ENCODE measurements around the gene TAS1R3. TPM values are rescaled to one million over a fixed set of nuclear protein-coding genes. Genes with fewer than 3 reads are reported as not detected.

Gene TAS1R3
- total and polyA plus RNA-seq, 2 experiments from 2014 or later, result 0.14 TPM; not detected in 1

DNA sequence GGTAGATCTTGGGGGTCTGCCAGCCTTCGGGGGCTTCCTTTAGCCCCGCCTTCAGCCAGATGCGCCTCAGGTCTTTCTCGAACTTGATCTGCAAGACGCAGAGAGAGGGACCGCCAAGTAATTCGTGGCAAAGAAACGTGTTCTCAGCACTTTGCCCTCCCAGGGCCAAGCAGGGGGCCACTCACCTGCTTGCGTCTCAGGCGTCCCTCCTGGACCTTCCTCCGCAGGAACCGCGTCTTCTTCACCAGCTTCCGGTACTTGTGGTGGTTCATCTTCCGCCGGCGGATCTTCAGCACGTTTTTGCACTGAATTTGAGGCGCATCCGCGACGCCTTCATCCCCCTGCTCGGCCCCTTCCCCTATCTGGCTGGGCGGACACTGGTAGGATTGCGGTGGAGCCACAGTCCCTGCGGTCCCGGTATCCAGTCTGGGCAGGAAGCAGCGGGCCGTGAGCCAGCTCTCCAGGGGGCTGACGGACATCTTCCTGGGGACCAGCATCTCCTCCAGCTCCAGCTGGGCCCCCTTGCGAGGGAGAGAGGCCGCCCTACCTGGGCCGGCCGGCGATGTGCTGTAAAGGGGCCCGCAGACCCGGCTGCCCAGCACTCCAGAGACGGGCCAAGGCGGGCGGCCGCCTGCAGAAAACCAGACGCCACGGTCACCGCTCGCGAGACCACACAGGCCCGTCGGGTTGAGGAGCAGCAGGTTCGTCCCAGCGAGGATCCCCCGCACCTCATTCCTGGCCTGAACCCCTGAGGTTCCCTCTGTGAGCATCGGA, 42.9 kb downstream of the TAS1R3 start:
- Mint-ChIP-seq H3K4me3 (peak overlapping the region; percentile 90), H3K4me1 (peaks cover 7% of the 10 kb centered on the region), H3K36me3 (ENCODE audit: low read depth) (peaks cover 9% of the 10 kb centered on the region; the same call in 2 of the 3 replicates), H3K27me3 (ENCODE audit: insufficient read depth, low read depth, poor library complexity) (peaks cover 6% of the 10 kb centered on the region), H3K9me3 (no peaks in the 10 kb centered on the region; the same call in 2 of the 3 replicates), H3K27ac (peak overlapping the region; percentile 62)
- Histone ChIP-seq H3K36me3 (ENCODE audit: insufficient read depth) (no peaks in the 10 kb centered on the region), H3K4me1 (ENCODE audit: insufficient read depth) (peaks cover 9% of the 10 kb centered on the region), H3K79me2 (replicated peaks; ENCODE audit: insufficient read depth) (peaks cover 21% of the 10 kb centered on the region), H2AFZ (no peak overlapping the region), H3K4me2 (peak overlapping the region; percentile 88), H3K9me2 (ENCODE audit: insufficient read depth) (no peaks in the 10 kb centered on the region), H3K27me3 (ENCODE audit: insufficient read depth) (no peaks in the 10 kb centered on the region), H3K27ac (ENCODE audit: low read depth) (no peak overlapping the region), H3F3A (replicated peaks; ENCODE audit: low read depth) (peaks cover 19% of the 10 kb centered on the region), H4K20me1 (replicated peaks; ENCODE audit: insufficient read depth) (peaks cover 12% of the 10 kb centered on the region), H3K4me3 (peak overlapping the region; percentile 96)
- ATAC-seq (no peak), DNase-seq (ENCODE audit: low spot score) (no peak)
- TF ChIP-seq, protein P1, sequence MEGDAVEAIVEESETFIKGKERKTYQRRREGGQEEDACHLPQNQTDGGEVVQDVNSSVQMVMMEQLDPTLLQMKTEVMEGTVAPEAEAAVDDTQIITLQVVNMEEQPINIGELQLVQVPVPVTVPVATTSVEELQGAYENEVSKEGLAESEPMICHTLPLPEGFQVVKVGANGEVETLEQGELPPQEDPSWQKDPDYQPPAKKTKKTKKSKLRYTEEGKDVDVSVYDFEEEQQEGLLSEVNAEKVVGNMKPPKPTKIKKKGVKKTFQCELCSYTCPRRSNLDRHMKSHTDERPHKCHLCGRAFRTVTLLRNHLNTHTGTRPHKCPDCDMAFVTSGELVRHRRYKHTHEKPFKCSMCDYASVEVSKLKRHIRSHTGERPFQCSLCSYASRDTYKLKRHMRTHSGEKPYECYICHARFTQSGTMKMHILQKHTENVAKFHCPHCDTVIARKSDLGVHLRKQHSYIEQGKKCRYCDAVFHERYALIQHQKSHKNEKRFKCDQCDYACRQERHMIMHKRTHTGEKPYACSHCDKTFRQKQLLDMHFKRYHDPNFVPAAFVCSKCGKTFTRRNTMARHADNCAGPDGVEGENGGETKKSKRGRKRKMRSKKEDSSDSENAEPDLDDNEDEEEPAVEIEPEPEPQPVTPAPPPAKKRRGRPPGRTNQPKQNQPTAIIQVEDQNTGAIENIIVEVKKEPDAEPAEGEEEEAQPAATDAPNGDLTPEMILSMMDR (conservative IDR thresholded peaks at IDR 0.05; ENCODE audit: low read depth in 2 of 2), result no peak
- TF ChIP-seq, protein P2, sequence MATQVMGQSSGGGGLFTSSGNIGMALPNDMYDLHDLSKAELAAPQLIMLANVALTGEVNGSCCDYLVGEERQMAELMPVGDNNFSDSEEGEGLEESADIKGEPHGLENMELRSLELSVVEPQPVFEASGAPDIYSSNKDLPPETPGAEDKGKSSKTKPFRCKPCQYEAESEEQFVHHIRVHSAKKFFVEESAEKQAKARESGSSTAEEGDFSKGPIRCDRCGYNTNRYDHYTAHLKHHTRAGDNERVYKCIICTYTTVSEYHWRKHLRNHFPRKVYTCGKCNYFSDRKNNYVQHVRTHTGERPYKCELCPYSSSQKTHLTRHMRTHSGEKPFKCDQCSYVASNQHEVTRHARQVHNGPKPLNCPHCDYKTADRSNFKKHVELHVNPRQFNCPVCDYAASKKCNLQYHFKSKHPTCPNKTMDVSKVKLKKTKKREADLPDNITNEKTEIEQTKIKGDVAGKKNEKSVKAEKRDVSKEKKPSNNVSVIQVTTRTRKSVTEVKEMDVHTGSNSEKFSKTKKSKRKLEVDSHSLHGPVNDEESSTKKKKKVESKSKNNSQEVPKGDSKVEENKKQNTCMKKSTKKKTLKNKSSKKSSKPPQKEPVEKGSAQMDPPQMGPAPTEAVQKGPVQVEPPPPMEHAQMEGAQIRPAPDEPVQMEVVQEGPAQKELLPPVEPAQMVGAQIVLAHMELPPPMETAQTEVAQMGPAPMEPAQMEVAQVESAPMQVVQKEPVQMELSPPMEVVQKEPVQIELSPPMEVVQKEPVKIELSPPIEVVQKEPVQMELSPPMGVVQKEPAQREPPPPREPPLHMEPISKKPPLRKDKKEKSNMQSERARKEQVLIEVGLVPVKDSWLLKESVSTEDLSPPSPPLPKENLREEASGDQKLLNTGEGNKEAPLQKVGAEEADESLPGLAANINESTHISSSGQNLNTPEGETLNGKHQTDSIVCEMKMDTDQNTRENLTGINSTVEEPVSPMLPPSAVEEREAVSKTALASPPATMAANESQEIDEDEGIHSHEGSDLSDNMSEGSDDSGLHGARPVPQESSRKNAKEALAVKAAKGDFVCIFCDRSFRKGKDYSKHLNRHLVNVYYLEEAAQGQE (IDR thresholded peaks at IDR 0.05; ENCODE audit: unreplicated experiment), result no peak
- TF ChIP-seq JUNB (IDR thresholded peaks at IDR 0.05; ENCODE audit: unreplicated experiment) (no peak), ZNF331 (CRISPR knock-in tag; IDR thresholded peaks at IDR 0.05; ENCODE audit: low read depth) (no peak), POLR2AphosphoS5 (IDR thresholded peaks at IDR 0.05; ENCODE audit: low read depth) (no peak), EZH2 (IDR thresholded peaks at IDR 0.05; ENCODE audit: low read depth, unreplicated experiment) (no peak), ZNF114 (CRISPR knock-in tag; IDR thresholded peaks at IDR 0.05) (no peak), CREB1 (CRISPR knock-in tag; IDR thresholded peaks at IDR 0.05; ENCODE audit: low read depth) (no peak), EZH2phosphoT487 (IDR thresholded peaks at IDR 0.05; ENCODE audit: unreplicated experiment) (no peak), STAT1 (IDR thresholded peaks at IDR 0.05; ENCODE audit: unreplicated experiment) (no peak), NANOG (IDR thresholded peaks at IDR 0.05; ENCODE audit: borderline replicate concordance) (no peak)
- TF ChIP-seq, protein P3, sequence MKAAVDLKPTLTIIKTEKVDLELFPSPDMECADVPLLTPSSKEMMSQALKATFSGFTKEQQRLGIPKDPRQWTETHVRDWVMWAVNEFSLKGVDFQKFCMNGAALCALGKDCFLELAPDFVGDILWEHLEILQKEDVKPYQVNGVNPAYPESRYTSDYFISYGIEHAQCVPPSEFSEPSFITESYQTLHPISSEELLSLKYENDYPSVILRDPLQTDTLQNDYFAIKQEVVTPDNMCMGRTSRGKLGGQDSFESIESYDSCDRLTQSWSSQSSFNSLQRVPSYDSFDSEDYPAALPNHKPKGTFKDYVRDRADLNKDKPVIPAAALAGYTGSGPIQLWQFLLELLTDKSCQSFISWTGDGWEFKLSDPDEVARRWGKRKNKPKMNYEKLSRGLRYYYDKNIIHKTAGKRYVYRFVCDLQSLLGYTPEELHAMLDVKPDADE (IDR thresholded peaks at IDR 0.05), result no peak
- TF ChIP-seq, protein P4, sequence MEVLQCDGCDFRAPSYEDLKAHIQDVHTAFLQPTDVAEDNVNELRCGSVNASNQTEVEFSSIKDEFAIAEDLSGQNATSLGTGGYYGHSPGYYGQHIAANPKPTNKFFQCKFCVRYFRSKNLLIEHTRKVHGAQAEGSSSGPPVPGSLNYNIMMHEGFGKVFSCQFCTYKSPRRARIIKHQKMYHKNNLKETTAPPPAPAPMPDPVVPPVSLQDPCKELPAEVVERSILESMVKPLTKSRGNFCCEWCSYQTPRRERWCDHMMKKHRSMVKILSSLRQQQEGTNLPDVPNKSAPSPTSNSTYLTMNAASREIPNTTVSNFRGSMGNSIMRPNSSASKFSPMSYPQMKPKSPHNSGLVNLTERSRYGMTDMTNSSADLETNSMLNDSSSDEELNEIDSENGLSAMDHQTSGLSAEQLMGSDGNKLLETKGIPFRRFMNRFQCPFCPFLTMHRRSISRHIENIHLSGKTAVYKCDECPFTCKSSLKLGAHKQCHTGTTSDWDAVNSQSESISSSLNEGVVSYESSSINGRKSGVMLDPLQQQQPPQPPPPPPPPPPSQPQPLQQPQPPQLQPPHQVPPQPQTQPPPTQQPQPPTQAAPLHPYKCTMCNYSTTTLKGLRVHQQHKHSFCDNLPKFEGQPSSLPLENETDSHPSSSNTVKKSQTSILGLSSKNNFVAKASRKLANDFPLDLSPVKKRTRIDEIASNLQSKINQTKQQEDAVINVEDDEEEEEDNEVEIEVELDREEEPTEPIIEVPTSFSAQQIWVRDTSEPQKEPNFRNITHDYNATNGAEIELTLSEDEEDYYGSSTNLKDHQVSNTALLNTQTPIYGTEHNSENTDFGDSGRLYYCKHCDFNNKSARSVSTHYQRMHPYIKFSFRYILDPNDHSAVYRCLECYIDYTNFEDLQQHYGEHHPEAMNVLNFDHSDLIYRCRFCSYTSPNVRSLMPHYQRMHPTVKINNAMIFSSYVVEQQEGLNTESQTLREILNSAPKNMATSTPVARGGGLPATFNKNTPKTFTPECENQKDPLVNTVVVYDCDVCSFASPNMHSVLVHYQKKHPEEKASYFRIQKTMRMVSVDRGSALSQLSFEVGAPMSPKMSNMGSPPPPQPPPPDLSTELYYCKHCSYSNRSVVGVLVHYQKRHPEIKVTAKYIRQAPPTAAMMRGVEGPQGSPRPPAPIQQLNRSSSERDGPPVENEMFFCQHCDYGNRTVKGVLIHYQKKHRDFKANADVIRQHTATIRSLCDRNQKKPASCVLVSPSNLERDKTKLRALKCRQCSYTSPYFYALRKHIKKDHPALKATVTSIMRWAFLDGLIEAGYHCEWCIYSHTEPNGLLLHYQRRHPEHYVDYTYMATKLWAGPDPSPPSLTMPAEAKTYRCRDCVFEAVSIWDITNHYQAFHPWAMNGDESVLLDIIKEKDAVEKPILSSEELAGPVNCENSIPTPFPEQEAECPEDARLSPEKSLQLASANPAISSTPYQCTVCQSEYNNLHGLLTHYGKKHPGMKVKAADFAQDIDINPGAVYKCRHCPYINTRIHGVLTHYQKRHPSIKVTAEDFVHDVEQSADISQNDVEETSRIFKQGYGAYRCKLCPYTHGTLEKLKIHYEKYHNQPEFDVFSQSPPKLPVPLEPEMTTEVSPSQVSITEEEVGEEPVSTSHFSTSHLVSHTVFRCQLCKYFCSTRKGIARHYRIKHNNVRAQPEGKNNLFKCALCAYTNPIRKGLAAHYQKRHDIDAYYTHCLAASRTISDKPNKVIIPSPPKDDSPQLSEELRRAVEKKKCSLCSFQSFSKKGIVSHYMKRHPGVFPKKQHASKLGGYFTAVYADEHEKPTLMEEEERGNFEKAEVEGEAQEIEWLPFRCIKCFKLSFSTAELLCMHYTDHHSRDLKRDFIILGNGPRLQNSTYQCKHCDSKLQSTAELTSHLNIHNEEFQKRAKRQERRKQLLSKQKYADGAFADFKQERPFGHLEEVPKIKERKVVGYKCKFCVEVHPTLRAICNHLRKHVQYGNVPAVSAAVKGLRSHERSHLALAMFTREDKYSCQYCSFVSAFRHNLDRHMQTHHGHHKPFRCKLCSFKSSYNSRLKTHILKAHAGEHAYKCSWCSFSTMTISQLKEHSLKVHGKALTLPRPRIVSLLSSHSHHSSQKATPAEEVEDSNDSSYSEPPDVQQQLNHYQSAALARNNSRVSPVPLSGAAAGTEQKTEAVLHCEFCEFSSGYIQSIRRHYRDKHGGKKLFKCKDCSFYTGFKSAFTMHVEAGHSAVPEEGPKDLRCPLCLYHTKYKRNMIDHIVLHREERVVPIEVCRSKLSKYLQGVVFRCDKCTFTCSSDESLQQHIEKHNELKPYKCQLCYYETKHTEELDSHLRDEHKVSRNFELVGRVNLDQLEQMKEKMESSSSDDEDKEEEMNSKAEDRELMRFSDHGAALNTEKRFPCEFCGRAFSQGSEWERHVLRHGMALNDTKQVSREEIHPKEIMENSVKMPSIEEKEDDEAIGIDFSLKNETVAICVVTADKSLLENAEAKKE (CRISPR knock-in tag; IDR thresholded peaks at IDR 0.05), result no peak
